GM21447 (cell line): ENCODE data around the gene NDFIP1.
A peak's percentile ranks its signal among the peaks of the same experiment; 100 is the strongest.
"Not testable (repeated sequence)": the region's sequence is repeated elsewhere in the genome, so short reads cannot be mapped to it uniquely, and the experiment has no call there.

ENCODE experiments used
- ATAC-seq: cut with Tn5 transposase; IDR thresholded peaks from one replicate; pipeline ENCODE4 v1.9.1; 2021; ENCODE audit not compliant: unreplicated experiment

NDFIP1 gene, protein sequence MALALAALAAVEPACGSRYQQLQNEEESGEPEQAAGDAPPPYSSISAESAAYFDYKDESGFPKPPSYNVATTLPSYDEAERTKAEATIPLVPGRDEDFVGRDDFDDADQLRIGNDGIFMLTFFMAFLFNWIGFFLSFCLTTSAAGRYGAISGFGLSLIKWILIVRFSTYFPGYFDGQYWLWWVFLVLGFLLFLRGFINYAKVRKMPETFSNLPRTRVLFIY

DNA sequence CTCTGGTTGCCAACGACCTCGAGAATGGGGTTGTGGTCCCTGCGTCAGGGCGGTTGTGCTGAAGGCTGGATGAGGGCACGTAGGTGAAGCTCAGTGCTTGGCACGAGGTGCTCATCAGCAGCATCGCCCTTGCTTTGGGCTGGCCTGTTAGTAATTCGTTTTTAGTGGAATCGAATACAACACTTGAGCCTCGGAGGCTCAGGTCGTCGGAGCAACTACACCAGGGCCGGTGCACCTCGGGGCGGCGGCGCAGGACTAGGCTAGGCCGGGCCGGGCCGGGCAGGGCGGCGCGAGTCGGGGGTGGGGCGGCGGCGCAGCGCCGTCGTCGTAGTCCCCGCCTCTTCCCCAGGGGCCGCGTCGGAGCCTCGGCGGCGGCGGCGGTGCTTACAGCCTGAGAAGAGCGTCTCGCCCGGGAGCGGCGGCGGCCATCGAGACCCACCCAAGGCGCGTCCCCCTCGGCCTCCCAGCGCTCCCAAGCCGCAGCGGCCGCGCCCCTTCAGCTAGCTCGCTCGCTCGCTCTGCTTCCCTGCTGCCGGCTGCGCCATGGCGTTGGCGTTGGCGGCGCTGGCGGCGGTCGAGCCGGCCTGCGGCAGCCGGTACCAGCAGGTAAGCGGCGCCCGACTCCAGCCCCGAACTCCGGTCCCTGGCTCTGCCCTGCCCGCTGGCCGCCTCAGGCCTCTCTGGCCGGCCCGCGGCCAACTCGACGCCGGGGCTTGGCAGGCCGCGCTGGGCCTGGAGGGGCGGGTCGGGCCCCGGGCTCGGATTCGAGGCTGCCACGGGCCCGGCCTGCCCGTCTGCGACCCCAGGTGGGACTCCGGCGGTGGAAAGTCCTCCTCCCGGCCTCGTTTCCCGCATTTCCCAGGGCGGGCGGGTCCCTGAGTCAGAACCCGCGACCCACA, at the start of gene NDFIP1:
Gene NDFIP1 (plus strand): TSS at position 348 of the 899 bp plus-strand sequence. CDS start 196 bp downstream, at position 544.
- peak; percentile 95 for ATAC-seq

DNA sequence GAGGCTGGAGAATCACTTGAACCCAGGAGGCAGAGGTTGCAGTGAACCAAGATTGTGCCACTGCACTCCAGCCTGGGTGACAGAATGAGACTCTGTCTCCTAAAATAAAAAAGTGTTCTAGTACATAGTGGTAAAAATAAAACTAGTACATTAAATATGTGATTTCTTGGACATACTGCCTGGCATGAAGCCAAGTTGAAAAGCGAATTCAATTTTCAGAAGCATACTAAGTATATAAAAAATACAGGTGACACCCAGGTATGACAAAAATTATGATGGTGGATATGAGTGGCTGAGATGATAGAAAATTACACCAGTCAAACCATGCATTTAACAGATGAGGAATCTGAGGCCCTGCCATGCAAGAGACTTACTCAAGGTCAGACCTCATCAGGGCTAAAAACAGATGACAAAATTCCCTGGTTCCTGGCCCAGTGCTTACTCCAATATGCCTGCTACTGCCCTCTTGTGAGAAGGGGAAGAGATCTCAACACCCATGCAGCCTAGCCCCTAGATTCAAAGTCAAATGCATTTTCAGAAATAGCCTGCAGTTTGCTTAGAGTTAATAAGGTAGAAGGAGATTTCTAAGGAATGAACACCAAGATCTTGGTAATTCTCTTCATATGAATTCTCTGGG, 49.2 kb upstream of the NDFIP1 start:
- no peak for ATAC-seq

DNA sequence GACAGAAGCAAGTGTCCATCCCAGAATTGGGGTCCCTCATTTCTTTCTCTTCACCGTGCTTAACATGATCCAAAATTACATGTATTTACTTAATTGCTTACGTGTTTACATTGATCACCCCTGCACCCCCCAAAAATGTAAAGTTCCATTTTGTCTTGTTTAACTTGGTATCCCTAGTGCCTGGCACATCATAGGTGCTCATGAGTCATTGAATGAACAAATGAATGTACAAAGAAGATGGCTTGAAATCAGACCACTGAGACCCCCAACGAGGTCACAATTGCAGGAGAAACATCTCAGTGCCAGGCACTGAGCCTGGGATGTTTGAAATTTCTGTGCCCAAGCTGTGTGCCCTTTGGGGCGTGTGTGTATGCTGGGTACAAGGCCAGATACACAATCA, 45.2 kb upstream of the NDFIP1 start:
- no peak for ATAC-seq

DNA sequence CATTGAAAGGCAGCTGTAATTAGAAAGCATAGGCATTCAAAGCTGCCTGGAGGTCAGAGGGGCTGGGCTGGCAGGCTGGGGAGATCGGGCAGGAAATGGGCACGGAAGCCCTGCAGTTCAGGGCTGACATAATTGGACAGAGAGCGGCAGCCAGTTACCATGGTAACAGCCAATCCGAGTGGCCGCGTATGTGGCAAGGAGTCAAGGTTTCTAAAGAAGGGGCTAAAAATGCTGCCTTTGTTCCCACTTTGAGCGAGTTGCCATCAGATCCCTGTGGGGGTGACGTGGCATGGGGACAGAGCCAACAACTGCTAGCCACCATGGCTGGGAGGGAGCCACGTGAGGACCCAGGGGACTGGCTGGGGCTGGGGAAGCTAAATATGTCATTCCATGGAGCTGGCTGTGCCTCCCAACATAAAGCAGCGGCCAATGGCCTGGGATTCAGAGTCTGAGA, 44.7 kb upstream of the NDFIP1 start:
- no peak for ATAC-seq

DNA sequence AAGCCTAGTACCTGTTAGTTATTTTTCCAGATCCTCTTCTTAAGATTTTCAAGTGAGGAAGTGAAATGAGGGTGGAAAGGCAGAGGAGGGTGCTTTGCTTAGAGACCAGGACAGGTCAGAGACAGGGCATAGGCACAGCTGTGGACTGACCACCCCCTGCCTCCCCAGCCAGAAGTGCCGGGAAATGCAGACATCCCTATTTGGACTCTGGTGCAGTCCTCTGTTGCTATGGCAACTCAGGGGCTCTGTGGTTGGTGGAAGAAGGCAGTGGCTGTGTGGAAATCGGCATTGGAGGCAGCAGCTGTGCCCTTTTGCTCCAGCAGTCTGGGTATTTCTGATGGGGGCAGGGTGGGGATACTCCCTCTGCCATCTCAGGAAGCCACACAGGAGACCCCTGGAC, 43.3 kb upstream of the NDFIP1 start:
- ATAC-seq, result no peak

DNA sequence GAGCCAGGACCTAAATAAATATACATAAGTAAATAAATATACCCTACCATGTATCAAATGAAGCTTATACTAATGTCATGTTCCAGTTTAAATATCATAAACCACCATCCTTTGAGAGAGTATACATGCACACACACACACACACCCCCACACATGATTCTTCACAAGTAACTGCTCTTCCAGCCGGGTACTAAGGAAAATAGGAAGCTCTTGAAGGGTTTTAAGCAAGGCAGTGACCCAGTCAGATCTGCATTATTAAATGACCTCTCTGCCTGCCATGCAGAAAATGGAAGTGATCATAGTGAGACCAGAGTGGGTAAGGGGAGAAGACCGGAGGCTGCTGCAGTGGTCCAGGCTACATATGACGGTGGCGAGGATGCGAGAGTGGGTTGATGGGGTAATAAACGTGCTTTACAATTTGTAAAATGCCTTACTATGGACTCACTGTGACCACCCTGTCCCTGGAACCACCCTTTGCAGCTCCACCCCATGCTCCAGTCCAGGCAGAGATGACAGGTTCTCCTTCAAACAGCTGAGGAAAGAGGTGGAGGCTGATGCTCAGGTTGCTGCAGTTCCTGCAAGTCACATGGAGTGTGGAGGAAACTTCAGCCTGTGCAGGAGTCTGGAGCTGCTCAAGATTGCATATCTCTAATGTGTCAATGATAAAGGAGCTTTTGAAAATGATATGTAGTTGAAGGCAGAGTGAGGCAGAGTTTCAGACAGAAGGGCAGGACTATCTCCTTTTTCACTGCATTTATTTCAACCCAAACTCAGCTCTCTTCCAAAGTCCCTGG, 38.8 kb upstream of the NDFIP1 start:
- ATAC-seq, result no peak

DNA sequence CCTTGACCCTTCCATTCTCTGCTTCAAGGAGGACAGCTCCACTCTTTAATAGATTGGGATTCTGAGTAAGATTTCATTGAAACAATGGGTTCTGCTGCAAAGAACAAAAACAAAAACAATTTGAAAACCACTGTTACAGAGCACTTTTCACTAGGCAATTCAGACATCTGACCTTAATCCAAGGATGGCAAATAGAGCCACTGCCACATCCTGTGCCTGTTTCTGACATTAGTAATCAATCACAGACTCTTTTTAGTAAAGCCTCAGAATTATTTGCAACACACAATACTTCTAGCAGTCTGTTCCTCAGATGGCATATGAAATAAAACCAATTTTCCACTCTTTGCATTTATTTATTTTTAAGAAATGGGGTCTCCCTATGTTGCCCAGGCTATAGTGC, 37.8 kb upstream of the NDFIP1 start:
- ATAC-seq, result no peak

DNA sequence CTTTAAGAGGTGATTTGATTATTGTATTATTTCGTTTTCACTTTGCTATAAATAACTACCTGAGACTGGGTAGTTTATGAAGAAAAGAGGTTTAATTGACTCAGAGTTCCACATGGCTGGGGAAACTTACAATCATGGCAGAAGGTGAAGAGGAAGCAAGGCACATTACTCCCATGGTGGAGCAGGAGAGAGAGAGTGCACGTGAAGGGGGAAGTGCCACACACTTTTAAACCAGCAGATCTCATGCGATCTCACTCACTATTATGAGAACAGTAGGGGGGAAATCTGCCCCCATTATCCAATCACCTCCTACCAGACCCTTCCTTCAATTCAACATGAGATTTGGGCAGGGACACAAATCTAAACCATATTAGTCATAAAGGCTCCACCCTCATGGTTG, 36.1 kb upstream of the NDFIP1 start:
- no peak for ATAC-seq

DNA sequence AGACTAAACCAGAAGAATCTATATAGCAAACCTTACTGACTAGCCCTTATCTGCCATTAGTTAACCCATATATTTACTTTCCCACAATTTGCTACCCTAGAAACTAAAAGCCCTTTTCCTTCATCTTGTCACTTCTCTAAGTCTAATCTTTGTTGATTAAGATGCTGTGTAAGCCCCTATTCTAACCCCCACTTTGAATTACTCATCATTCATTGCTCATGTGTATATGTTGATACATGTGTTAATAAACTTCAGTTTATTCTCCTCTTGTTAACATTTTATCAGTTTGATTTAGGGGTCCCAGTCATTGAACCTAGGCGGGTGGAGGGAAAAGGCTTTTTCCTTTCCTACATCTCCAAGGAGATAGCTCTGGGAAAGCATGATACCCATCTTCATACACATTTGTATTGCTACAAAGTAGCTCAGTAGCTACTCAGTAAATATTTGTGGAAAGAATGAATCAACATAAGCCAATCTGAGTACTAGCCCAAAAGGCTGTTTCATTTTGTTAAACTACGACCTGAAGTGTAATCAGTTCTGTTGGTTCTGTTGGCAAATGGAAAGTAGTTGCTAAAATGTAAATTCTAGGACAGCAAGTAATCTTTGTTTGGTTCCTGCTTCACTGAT, 35.1 kb upstream of the NDFIP1 start:
- no peak for ATAC-seq

DNA sequence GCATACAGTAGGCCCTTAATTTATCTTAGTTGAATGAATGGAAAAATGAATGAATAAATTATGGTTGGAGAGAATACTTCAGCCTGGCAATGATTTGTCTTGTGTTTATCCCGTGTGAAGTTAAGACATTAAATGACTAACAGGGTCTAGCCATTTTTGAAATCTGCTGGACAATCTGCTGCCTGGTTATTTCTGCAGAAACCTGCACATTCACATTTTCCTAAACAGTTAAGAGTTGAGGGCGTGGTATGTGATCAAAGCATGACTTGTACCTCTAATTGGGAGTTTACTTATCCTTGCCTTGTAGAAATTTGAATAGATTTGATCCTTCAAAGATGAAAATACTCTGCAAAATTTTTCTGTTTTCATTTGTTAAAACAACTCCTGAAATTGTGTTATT, 34.6 kb upstream of the NDFIP1 start:
- ATAC-seq, result no peak

DNA sequence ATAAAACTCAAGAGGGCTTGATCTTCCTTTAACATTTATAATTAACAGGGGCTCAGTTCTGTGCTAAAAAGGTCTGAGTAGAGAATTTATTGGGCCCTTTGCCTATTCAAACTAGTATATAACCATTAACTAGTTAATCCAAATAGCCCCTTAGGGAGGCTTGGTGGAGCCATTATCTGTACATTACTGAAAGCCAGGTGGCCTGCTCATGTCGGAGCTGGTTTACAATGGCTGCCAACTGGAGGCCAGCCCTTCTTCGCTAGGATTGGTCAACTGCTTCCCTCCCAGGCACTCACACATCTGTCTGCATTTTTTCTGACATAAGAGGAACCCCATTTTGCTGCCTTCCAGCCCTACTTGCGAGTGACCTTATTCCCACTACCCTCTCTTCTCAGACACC, 30.4 kb upstream of the NDFIP1 start:
- ATAC-seq, result no peak

DNA sequence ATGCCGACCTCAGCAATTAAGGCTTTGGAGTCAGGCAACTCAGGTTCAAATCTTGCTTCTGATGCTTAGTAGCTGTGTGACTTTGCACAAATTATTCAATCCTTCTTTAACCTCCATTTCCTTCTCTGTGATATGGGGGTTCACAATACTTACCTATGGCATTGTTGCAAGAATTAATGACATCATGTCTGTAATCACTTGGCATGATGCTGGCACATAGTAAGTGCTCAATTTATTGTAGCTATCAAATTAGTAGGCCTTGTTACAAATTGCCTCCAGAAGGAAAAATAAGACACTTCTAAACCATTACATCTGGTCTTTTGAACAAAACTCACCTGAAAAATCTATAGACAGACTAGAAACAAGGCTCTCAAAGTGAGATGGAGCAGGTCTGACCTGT, 29.9 kb upstream of the NDFIP1 start:
- ATAC-seq, result no peak

DNA sequence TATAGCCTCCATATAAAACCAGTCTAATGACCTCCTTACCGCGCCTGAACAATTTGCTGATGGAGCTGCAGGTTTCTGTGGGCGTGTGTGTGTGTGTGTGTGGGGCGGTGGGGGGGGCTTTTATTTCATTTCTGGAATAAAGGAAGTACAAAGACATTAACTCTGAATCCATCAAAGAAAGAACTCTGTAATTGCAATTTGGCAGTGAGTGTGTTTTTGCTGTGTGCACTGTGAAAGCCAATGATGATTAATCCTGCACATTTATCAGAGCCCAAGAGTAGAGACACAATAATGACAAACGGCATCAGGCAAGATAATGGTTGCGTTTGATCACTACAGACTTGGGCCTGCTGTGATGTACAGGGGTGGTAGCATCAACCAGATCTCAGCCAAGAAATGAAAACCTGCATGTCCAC, 29.3 kb upstream of the NDFIP1 start:
- ATAC-seq, result no peak

DNA sequence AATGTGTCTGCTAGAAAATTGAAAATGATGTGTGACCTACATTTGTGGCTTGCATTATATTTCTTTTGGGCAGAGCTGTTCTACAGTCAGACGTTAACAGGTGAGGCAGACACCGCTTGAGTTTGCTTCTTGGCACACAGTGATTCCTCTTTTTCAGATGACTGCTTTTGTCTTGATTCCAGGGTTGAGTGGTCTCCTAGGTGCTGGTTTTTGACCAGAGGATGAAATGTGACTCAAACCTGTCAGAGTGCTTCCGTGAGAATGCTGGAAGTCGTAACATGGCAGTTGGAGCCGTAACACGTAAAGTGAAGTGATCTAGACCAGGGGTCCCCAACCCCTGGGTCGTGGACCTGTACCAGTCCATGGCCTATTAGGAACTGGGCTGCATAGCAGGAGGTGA, 28.3 kb upstream of the NDFIP1 start:
- no peak for ATAC-seq

DNA sequence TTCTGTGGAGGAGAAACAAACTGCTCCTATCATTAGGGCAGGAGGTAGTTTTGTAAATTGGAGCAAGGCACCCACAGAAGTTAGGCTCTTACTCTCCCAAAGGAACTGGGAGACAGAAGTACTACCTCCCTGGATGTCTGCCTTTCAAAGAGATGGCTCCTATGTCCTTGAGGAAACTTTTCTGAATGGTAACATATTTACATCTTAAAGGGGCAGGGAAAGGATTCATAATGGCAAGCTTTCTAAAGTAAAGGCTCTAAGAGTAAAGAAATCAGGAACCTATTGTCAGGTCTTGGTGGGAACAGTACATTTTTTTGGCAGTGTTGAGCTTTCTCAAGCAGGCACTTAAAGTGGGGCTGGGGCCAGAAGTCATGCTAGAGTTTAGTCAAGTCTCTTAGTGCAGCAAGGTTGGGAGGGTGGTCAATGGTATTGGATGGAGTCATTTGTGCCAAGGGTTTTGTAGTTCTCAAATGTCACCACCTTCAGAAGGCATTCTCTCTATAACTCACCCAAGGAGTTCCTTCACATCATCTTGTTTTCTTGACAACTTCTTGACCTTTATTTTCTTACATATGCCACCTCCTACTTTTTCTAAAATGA, 26.3 kb upstream of the NDFIP1 start:
- ATAC-seq, result no peak

DNA sequence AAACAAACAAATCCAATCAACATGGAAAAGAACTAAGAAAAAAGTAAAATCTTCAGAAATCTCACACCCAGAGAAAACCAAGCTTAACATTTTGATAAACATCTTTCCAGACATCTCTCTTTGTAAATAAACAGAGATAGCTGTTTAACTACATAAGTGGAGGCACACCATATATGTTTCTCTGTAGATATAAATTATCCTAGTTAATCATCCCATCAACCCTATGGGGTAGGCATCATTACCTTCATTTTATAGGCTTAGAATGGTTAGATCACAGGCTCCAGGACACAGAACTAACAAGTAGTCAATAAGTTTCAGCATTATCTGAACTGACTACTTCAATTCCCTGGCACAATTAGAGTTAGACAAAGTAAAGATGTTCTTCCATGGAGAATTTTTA, 22.4 kb upstream of the NDFIP1 start:
- ATAC-seq, result no peak

DNA sequence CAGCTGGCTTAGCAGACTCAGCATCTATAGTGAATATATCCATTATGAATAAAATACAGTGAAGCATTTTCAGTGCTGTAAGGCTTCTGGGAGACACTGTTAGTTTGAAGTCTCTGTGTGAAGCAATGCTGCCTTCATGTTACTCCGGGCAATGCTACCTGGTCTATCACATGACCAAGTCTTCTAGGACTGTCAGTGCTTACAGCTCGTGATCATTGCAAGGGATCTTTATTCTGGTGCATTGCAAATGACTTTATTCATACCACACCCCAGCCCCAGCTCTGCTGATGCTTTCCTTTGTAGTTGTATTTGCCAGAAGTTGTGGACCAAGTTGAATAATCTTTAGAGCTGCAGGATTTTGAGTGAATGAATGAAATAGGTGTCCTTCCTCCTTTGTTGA, 21.9 kb upstream of the NDFIP1 start:
- no peak for ATAC-seq

DNA sequence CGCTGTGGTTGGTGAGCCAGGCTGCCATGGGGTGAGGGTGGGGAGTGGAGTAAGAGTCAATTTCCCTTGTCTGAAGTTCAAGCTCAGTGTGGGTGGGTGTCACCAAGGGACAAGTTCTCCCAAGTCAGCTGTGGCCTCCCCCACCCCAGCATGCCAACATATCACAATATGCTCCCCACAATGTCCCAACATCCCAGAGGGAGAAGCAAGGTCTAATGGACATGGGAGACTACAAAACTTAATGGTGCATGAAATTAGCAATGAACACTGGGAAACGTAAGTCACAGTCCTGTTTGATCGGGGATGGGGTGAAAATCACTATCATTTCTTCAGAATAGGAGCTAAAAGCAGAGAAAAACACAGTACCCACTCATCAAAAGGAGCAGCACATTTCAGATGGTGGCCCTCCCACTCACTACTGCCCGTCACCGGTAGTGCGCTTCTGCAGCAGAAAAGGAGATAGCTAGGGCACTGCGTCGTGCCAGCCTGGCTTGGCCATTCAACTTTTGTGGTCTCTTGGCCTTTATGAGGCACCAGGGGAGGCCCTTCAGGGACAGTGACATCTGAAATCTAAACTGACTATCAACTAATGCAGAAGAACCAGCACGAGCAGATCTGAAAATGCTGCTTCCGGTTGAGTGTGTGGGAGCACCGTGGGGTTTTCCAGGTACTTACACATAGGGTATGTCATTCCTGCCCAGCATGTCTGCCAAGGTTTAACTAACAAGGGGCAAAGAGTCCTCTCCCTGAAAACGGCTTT, 20.5 kb upstream of the NDFIP1 start:
- no peak for ATAC-seq

DNA sequence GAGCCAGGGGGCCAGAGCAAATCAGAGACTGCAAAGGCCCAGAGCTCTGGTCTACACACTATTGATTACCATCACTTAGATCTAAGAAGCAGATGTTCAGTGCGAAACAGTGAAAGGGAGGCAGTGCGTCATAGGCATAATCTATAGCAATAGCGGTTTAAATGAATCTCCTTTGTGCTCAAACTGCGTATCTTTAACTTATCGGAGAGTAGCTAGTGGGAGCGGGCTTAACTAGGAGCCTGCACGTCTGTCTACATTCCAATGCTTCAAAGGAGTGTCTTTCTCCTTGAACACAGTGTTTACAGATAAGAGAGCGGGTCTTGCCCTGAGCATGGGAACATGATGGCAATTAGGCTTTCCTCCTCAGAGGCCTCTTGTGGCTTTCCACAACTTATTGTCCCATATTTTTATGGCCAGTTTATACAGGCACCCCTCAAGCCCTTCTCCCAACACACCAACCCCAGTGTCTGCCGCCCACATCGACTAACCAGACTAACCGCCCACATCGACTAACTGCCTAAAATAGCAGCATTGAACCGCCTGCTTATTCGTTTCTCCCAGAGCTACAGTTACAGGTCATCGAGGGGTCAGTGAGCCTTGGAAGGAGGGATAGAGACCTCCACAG, 19.6 kb upstream of the NDFIP1 start:
- ATAC-seq, result not testable (repeated sequence)
